Activated CD8-positive, alpha-beta memory T cell treated with anti-CD3 and anti-CD28 coated beads for 4 hours (primary cell): ENCODE data around the gene MED9.
A peak's percentile ranks its signal among the peaks of the same experiment; 100 is the strongest.
"Not testable (repeated sequence)": the region's sequence is repeated elsewhere in the genome, so short reads cannot be mapped to it uniquely, and the experiment has no call there.

Source experiments
- DNase-seq, 2 donors: peaks; one replicate each; pipeline ENCODE4 v3.0.0-alpha.2; 2020; ENCODE audit warnings: low read depth in 2 of 2

Gene MED9

DNA sequence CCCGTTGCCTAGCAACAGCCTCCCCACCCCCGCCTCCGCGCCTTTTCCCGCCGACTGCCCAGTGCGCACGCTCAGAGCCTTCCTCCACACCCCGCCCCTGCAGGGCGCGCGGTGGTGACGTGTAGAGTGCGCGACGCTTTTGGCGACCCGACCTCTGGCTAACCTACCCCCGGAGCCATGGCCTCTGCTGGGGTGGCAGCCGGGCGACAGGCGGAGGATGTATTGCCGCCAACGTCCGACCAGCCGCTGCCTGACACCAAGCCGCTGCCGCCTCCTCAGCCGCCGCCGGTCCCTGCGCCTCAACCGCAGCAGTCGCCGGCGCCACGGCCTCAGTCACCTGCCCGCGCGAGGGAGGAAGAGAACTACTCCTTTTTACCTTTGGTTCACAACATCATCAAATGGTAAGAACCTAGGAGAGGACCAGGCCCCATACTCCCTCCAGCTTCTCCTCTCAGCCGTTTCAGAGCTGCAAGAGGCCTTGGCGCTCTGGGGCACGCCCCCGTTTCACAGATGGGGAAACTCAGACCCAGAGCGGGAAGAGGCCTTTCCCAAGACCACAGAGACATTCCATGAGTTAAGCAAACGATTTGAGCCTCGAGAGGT lies at the start of gene MED9:
TSS of gene MED9 (plus strand) at position 136 of the 603 bp plus-strand sequence. CDS start at position 178, 42 bp downstream.
- DNase-seq = peak; percentile 92 to 93

DNA sequence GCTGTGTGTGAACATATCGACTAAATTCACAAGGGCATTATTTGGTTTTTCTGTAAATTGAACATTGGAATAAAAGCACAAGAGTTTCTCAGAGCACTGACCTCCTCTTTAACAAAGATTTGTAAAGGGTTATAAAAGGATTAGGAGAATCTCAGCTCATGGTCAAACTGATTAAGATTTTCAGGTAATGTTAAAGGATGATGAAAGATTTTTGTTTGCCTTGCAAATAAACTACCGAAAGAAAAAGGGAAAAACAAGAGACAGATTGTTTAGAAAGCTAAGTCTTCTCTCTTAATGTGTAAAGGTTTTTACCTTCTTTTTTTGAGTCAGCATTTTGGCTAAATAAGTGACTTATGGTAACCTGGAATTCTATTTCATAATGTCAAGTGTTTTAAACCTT lies 47.6 kb upstream of the MED9 start:
- no peak for DNase-seq

- not testable (repeated sequence) for DNase-seq
These were observed 45.9 kb upstream of the MED9 start for GRCh38 chr17:17430924-17431323.

GRCh38 chr17:17431605-17432004 lies 45.2 kb upstream of the MED9 start:
- no peak for DNase-seq

- DNase-seq = no peak
These were observed 43.6 kb upstream of the MED9 start for GRCh38 chr17:17433000-17433703.

DNA sequence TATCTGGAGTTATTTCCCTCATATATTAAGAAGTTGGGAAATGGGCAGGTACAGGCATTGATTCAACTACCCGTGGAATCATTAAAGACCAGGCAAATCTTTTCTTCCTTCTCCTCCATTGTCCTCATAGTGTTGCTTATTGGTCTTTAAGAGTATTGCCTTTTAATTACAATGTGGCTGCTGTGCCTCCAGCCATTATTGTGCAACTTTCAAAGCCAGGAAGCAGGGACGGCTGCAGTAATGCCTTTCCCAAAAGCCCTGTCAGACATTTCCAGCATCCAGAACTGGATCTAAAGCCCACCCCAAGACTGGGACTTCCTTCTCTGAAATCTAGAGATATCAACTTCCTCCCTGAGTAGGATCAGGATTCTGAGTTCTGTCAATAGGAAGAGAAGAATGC lies 42.3 kb upstream of the MED9 start:
- no peak for DNase-seq

DNA sequence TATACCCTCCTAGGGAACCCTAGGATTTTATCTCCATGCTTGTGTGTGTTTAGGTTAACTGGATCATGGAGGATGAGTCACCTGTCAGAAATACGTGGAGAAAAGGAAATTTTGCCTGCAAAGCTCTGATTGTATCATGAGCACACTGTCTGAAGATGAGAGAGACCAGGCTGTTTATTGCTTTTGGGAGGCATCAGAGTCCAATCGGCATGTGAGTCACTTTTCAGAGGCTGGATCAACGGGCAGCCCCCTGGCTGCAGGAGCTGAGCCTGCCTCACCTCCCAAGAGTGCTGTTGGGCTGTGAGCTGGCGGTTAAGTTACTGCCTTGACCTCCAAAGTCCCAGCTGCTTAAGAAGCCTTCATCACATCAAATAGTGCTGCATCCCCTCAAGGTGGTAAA lies 41.5 kb upstream of the MED9 start:
- DNase-seq = no peak

- no peak for DNase-seq
These were observed 39.3 kb upstream of the MED9 start for GRCh38 chr17:17437461-17437860.

DNA sequence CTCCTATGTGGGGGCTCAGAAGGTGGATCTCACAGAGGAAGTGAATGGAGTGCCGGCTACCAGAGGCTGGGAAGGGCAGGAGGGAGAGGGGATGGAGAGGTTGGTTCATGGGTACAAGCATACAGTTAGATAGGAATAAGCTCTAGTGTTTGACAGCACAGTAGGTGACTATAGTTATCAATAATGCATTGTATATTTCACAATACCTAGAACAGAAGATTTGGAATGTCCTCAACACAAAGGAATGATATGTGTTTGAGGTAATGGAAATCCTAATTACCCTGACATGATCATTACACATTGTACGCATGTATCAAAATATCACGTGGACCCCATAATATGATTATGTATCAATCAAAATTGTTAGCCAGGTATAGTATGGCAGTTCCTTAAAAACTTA lies 38.9 kb upstream of the MED9 start:
- DNase-seq = no peak

DNA sequence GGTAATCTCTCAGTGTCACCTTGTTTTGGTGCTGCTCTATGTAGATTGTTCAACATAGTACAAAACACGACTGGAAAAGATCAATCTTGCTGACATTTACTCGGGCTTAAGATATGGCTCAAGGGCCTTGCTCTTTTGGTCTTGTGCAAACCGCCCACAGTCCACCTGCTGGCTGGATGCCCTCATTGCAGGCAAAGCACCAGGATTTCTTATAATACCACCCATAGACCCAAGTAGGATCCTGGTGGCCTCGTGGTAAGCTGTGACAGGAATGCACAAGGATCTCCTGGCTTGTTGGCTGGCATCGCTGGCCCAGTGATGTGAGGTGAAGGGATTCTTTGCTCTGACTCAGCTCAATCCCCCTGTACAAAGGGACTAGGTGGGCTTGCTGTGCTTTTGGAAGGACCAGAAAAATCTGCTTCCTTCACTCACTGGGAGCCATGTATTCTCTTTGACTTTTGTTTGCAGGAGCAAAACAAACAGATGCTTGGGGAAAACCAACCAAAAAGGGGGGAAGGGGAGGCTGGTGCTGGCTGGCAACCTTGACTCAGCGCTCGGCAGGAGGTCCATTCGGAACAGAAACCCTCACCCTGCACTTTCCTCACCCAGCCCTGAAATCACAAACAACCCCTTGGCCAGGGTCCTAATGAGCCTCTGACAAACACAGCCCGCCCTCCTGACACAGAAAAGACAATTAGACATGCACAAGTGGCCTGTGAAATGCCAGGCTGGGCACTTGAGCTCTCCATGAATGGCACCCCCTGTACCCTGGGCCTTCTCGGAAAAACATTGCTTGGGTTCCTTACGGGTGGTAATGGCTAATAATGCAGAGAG lies 36.6 kb upstream of the MED9 start:
- DNase-seq = peak; percentile 46 to 52

DNA sequence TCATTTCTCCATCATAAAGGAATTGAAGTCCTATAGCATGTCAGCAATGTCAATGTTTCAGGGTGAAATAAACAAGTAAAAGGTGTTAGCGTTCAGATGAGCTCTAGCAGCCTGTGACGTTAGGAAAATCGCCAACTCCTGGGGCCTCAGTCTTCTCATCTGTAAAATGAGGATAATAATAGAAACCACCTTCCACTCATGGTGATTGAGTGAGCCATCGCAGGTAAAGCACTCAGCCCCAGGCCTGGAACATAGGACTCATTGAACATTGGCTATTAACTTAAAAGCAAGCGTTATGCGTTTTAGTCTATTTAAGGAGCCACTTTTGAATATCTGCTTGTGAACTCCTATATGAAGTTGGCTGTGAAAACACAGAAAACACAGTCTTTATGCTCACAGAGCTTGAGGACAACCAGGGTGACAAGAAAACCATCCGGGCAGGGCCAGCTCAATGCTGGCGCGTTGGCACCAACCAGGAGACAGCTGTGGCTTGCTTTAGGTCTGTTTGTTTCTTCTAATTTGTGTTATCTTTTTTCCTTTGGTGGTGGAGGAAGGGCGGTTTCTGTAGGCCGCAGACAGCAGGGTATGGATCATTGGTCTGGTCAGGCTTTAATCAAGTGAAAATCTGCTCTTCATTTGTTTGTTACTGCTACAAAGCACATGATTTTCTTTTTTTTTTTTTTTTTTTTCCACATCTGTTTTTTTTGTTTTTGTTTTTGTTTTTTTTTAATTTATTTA lies 35.7 kb upstream of the MED9 start:
- DNase-seq = no peak

- DNase-seq = no peak
These were observed 33.6 kb upstream of the MED9 start for GRCh38 chr17:17443173-17443572.

- no peak for DNase-seq
These were observed 31.4 kb upstream of the MED9 start for GRCh38 chr17:17445296-17445924.

DNA sequence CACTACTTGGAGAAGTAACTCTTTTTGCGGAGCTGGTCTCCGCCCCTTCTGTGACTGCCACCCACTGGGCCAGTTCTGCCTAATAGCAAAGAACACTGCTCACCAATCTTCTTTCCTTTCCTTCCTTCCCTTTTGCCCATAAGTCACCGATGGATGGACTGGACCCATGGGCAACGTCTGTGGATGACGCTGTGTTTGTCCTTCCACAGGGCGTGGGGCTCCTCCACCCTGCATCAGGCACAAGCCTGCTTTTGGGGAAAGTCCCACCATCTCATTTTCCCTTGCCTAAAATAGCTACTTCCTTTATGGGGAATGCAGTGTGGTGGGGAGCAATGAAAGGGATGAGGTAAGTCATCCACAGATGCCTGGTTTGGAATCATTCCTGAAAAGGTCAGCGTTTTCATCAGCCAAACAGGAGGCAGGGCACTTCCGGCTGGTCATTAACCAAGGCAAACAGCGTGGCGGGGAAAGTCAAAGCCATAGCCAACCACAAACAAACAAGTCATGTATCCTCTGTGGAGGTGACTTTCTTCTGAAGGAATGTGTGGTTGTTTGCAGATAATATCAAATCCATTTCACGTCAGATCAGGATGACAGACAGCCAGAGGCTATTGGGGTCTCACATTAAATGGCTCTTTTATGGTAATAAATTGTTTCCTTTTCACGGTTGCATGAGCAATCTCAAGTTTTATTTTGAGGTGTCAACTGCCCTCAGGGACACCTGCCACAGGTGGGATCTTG lies 30.7 kb upstream of the MED9 start:
- DNase-seq = no peak

DNA sequence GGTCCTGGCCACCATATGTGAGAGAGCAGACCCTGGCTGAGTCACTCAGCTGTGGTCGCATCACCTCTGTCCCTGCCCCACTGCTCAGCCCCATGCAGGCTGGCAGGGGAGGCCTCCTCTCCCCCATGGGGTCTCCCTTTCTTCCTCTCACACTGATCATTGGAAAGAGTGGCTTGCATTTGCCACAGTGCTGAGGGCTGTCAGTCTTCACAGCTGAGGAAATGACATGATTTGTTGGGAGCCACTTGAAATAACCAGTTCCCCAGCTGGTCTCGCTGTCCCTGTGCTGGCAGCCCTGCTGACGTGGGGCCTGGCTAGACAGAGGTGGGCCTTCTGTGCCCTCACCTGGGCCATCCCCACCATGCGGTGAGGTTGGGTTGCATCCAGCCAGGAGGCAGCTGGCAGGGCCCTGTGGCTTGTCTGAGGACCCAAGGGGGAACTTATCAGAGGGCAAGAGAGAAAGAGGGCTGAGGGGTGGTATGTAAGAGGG lies 30.1 kb upstream of the MED9 start:
- DNase-seq = no peak

GRCh38 chr17:17447264-17447663 lies 29.5 kb upstream of the MED9 start:
- DNase-seq = no peak

DNA sequence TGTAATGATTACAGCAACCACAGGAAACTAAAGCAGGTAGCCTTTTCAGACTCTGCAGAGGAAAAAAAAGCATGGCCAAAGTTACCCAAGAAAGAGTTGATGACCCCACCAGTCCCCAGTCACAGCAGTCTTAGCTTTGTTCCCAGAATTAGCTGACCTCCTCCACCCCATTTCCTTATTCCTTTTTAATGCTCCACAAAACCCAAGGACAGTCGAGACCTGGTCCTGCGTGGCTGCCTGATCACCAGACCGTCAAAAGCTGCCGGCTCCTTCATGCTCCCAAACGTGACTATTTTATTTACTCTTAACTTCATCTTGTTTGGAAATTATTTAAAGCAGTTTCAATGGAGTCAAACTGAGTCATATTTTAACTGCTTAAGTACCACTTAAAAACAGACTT lies 28.7 kb upstream of the MED9 start:
- no peak for DNase-seq

DNA sequence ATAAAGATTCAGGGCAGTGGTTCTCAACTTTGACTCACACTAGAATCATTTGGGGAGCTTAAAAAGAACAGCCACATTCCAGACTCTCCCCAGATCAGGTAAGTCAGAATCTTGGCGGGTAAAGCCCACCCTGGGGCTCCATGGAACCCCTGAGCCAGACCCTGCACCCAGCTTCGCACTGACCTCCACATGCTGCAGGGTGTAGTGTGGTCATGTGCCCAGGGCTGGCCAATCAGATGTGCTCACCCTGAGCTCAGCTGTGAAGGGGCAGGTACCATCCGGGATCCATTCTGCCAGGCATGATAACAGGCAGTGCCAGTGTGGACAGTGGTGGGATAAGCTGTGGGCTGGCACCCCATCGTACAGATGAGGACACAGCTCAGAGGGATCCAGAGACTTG lies 28.1 kb upstream of the MED9 start:
- DNase-seq = no peak

- no peak for DNase-seq
These were observed 23.7 kb upstream of the MED9 start for GRCh38 chr17:17453088-17453487.

DNA sequence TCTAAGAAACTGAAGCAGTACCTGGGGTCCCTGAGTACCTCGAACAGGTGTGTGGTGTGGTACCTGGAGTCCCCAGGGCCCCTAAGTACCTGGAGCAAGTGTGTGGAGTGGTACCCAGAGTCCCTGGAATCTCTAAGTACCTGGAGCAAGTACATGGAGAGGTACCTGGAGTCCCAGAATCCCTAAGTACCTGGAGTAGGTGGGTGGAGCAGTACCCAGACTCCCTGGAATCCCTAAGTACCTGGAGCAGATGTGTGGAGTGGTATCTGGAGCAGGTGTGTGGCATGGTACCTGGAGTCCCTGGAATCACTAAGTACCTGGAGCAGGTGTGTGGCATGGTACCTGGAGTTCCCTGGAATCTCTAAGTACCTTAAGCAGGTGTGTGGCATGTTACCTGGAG lies 22.5 kb upstream of the MED9 start:
- no peak for DNase-seq

DNA sequence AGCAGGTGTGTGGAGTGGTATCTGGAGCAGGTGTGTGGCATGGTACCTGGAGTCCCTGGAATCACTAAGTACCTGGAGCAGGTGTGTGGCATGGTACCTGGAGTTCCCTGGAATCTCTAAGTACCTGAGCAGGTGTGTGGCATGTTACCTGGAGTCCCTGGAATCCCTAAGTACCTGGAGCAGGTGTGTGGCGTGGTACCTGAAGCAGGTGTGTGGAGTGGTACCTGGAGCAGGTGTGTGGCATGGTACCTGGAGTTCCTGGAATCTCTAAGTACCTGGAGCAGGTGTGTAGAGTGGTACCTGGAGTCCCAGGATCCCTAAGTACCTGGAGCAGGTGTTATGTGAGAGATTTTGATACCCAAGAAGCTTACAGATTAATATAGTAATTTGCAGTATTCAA lies 22.1 kb upstream of the MED9 start:
- DNase-seq = not testable (repeated sequence)
